GM12872 (cell line): ENCODE data around the gene MICU2.

ENCODE experiments used
- CTCF ChIP-seq: IDR thresholded peaks from 3 replicates; pipeline ENCODE4 v1.5.1; 2011; ENCODE audit warnings: low read depth, mild to moderate bottlenecking, low read length, moderate library complexity; ENCODE audit not compliant: insufficient read depth

The MICU2 gene

GRCh38 chr13:21603531-21604448 is at the start of gene MICU2:
Gene MICU2, minus strand, starts transcription at chr13:21604170. Its CDS starts 22 bp downstream, at chr13:21604148.
- no peak for TF ChIP-seq CTCF

GRCh38 chr13:21641629-21642028 is 37.7 kb upstream of the MICU2 start:
- TF ChIP-seq CTCF, result no peak

GRCh38 chr13:21639561-21639960 is 35.6 kb upstream of the MICU2 start:
- TF ChIP-seq CTCF, result no peak

GRCh38 chr13:21638319-21639282 is 34.6 kb upstream of the MICU2 start:
- TF ChIP-seq CTCF, result peak; percentile 69

- no peak for TF ChIP-seq CTCF
Measured at GRCh38 chr13:21637296-21637695, 33.3 kb upstream of the MICU2 start.

- no peak for TF ChIP-seq CTCF
Measured at GRCh38 chr13:21636656-21637055, 32.7 kb upstream of the MICU2 start.

GRCh38 chr13:21632196-21632595 is 28.2 kb upstream of the MICU2 start:
- no peak for TF ChIP-seq CTCF
